HG03045 (cell line): ENCODE data around the gene MICAL3.

Experiments
- ATAC-seq: cut with Tn5 transposase; IDR thresholded peaks from one replicate; pipeline ENCODE4 v1.9.1; 2021; ENCODE audit warnings: mild to moderate bottlenecking, moderate library complexity; ENCODE audit not compliant: unreplicated experiment

Gene MICAL3

GRCh38 chr22:17955590-17956379 lies 68.6 kb downstream of the MICAL3 start:
- no peak for ATAC-seq

GRCh38 chr22:17954860-17955587 lies 69.3 kb downstream of the MICAL3 start:
- ATAC-seq: no peak

GRCh38 chr22:17954200-17954859 lies 70.0 kb downstream of the MICAL3 start:
- no peak for ATAC-seq

GRCh38 chr22:17953147-17953546 lies 71.2 kb downstream of the MICAL3 start:
- ATAC-seq: no peak

GRCh38 chr22:17952273-17952801 lies 72.0 kb downstream of the MICAL3 start:
- ATAC-seq: no peak

GRCh38 chr22:17951315-17951714 lies 73.0 kb downstream of the MICAL3 start:
- no peak for ATAC-seq

GRCh38 chr22:17950651-17951214 lies 73.6 kb downstream of the MICAL3 start:
- ATAC-seq: no peak

GRCh38 chr22:17949642-17950473 lies 74.5 kb downstream of the MICAL3 start:
- ATAC-seq: no peak

GRCh38 chr22:17948101-17948500 lies 76.3 kb downstream of the MICAL3 start:
- no peak for ATAC-seq

- no peak for ATAC-seq
Measured at GRCh38 chr22:17946662-17947367, 77.5 kb downstream of the MICAL3 start.

GRCh38 chr22:17945888-17946648 lies 78.3 kb downstream of the MICAL3 start:
- no peak for ATAC-seq

GRCh38 chr22:17945156-17945887 lies 79.0 kb downstream of the MICAL3 start:
- ATAC-seq: no peak

- ATAC-seq: no peak
Measured at GRCh38 chr22:17944256-17944655, 80.1 kb downstream of the MICAL3 start.

- ATAC-seq: no peak
Measured at GRCh38 chr22:17943533-17944249, 80.7 kb downstream of the MICAL3 start.

GRCh38 chr22:17942721-17943120 lies 81.6 kb downstream of the MICAL3 start:
- ATAC-seq: no peak

GRCh38 chr22:17941471-17942406 lies 82.6 kb downstream of the MICAL3 start:
- ATAC-seq: no peak

- no peak for ATAC-seq
Measured at GRCh38 chr22:17939579-17939978, 84.8 kb downstream of the MICAL3 start.
